K562 (cell line): ENCODE measurements around the gene GNAZ. TPM values are rescaled to one million over a fixed set of nuclear protein-coding genes. Genes with fewer than 3 reads are reported as not detected.

Experiments
- ATF3 ChIP-seq, 2 experiments: fragments of 450-650 bp in 1 of 2; sonication (generic) in 1 of 2; formaldehyde crosslinking in 1 of 2; IDR thresholded peaks in 1 of 2; conservative IDR thresholded peaks in 1 of 2; 2 replicates each; pipeline versions ENCODE4 v1.6.1 to v1.8.1; 2016 to 2023; ENCODE audit warnings: mild to moderate bottlenecking in 2 of 2, moderate library complexity in 2 of 2, inconsistent platforms in 1 of 2, missing genetic modification reagents in 1 of 2
- ERF ChIP-seq: fragments of 450-650 bp; formaldehyde crosslinking; IDR thresholded peaks from 2 replicates; pipeline ENCODE4 v1.4.0; 2020; ENCODE audit warnings: mild to moderate bottlenecking, mixed read lengths
- ESRRA ChIP-seq: fragments of 450-650 bp; IDR thresholded peaks from 2 replicates; pipeline ENCODE4 v1.6.1; 2014; ENCODE audit warnings: low read depth, mild to moderate bottlenecking, moderate library complexity, borderline replicate concordance
- FOXJ3 ChIP-seq: sonication (generic); formaldehyde crosslinking; IDR thresholded peaks from 2 replicates; pipeline ENCODE4 v1.4.0; 2020; ENCODE audit warnings: mild to moderate bottlenecking, missing genetic modification reagents
- FOXK1 ChIP-seq: sonication (generic); formaldehyde crosslinking; IDR thresholded peaks from 2 replicates; pipeline ENCODE4 v1.8.0; 2022; ENCODE audit warnings: missing genetic modification reagents, mild to moderate bottlenecking, borderline replicate concordance
- GTF2B ChIP-seq: IDR thresholded peaks from 2 replicates; pipeline ENCODE4 v1.6.1; 2011; ENCODE audit not compliant: insufficient read length; ENCODE audit errors: extremely low read depth
- HNRNPK ChIP-seq: fragments of 200-400 bp; formaldehyde crosslinking; IDR thresholded peaks from one replicate; pipeline ENCODE4 v1.6.1; 2018; ENCODE audit warnings: mild to moderate bottlenecking, low read depth, low read length; ENCODE audit not compliant: poor library complexity, severe bottlenecking
- HNRNPL ChIP-seq: fragments of 200-400 bp; formaldehyde crosslinking; IDR thresholded peaks from 2 replicates; pipeline ENCODE4 v1.6.1; 2017; ENCODE audit warnings: low read depth, mild to moderate bottlenecking, low read length
- MBD1 ChIP-seq: fragments of 250-450 bp; sonication (Bioruptor Pico); IDR thresholded peaks from 2 replicates; pipeline ENCODE4 v1.8.0; 2022; ENCODE audit warnings: inconsistent platforms
- MECOM ChIP-seq: fragments of 250-450 bp; sonication (Bioruptor Pico); IDR thresholded peaks from 2 replicates; pipeline ENCODE4 v1.8.0; 2022; ENCODE audit warnings: inconsistent platforms
- NCOA2 ChIP-seq, 2 experiments: fragments of 450-650 bp; IDR thresholded peaks; 2 replicates each; pipeline ENCODE4 v1.6.1; 2018; ENCODE audit warnings: mild to moderate bottlenecking in 2 of 2, moderate library complexity in 1 of 2; ENCODE audit not compliant: partially characterized antibody in 2 of 2
- NFE2 ChIP-seq: IDR thresholded peaks from 2 replicates; pipeline ENCODE4 v1.6.1; 2014; ENCODE audit warnings: antibody characterized with exemption, low read depth
- NR0B1 ChIP-seq: fragments of 450-650 bp; IDR thresholded peaks from one replicate; pipeline ENCODE4 v1.6.1; 2018; ENCODE audit warnings: mild to moderate bottlenecking, moderate library complexity; ENCODE audit not compliant: partially characterized antibody
- SUPT5H ChIP-seq: fragments of 450-650 bp; IDR thresholded peaks from 2 replicates; pipeline ENCODE4 v1.6.1; 2016
- TARDBP ChIP-seq: fragments of 450-650 bp; IDR thresholded peaks from 2 replicates; pipeline ENCODE4 v1.6.1; 2016
- ZFP91 ChIP-seq: sonication (generic); formaldehyde crosslinking; IDR thresholded peaks from 2 replicates; pipeline ENCODE4 v1.8.0; 2022; ENCODE audit warnings: mild to moderate bottlenecking, missing genetic modification reagents
- ZNF143 ChIP-seq: sonication (generic); formaldehyde crosslinking; IDR thresholded peaks from 2 replicates; pipeline ENCODE4 v1.9.0; 2022; ENCODE audit warnings: mild to moderate bottlenecking, missing genetic modification reagents
- ZNF830 ChIP-seq: fragments of 250-450 bp; sonication (Bioruptor Pico); IDR thresholded peaks from 2 replicates; pipeline ENCODE4 v1.5.0; 2021; ENCODE audit warnings: mild to moderate bottlenecking
- polyA plus RNA-seq, 8 experiments: library from polyadenylated mRNA; depleted of rRNA in 4 of 8; stranded (reverse) in 5 of 8; unstranded in 3 of 8; fragments of >200 nt; fragmentation: Nextera tagmentation in 2 of 8; fragmentation: Illumina TruSeq in 1 of 8; extraction: Ambion mirVana in 2 of 8; extraction: Trizol in 1 of 8; gene quantifications; 2 replicates each; pipeline versions ENCODE4 v1.2.1 to v1.2.3, GENCODE V29; 2011 to 2014; ENCODE audit warnings: inconsistent platforms in 1 of 8, missing spikeins in 1 of 8
- total RNA-seq, 7 experiments: library from RNA; depleted of rRNA in 6 of 7; stranded (reverse); fragments of >200 nt in 6 of 7; fragmentation: Illumina TruSeq in 2 of 7; extraction: Trizol in 2 of 7; gene quantifications; 2 replicates each; pipeline versions ENCODE4 v1.2.1 to v1.2.3, GENCODE V29; 2011 to 2021; ENCODE audit warnings: low replicate concordance in 1 of 7
- TF ChIP-seq, protein P1 (sequence below): sonication (generic); formaldehyde crosslinking; IDR thresholded peaks from 2 replicates; pipeline ENCODE4 v1.8.1; 2023; ENCODE audit warnings: mild to moderate bottlenecking, missing genetic modification reagents, moderate library complexity
- TF ChIP-seq, protein P2 (sequence below): sonication (generic); formaldehyde crosslinking; IDR thresholded peaks from 2 replicates; pipeline ENCODE4 v1.8.0; 2022; ENCODE audit warnings: missing genetic modification reagents, mild to moderate bottlenecking, moderate library complexity, borderline replicate concordance

The GNAZ gene
- total and polyA plus RNA-seq, 9 of the 15 experiments (the other 6 are each of a cell fraction or from before 2014, with no cell fraction given), result 0.04 to 0.22 (median 0.13) TPM; not detected in 3

- TF ChIP-seq, protein P1, sequence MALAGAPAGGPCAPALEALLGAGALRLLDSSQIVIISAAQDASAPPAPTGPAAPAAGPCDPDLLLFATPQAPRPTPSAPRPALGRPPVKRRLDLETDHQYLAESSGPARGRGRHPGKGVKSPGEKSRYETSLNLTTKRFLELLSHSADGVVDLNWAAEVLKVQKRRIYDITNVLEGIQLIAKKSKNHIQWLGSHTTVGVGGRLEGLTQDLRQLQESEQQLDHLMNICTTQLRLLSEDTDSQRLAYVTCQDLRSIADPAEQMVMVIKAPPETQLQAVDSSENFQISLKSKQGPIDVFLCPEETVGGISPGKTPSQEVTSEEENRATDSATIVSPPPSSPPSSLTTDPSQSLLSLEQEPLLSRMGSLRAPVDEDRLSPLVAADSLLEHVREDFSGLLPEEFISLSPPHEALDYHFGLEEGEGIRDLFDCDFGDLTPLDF (CRISPR knock-in tag), result no peak
- TF ChIP-seq FOXJ3 (CRISPR knock-in tag), result no peak
- no peak for TF ChIP-seq NCOA2 (IDR thresholded peaks at IDR 0.05; ENCODE audit: partially characterized antibody in 2 of 2)
- TF ChIP-seq HNRNPK, result no peak
- no peak for TF ChIP-seq SUPT5H
- TF ChIP-seq ZNF830 (CRISPR knock-in tag), result no peak
- TF ChIP-seq HNRNPL, result no peak
- no peak for TF ChIP-seq FOXK1 (CRISPR knock-in tag)
- no peak for TF ChIP-seq NFE2
- no peak for TF ChIP-seq ZNF143 (CRISPR knock-in tag)
- TF ChIP-seq MBD1 (CRISPR knock-in tag), result no peak
- TF ChIP-seq ESRRA, result no peak
- TF ChIP-seq, protein P2, sequence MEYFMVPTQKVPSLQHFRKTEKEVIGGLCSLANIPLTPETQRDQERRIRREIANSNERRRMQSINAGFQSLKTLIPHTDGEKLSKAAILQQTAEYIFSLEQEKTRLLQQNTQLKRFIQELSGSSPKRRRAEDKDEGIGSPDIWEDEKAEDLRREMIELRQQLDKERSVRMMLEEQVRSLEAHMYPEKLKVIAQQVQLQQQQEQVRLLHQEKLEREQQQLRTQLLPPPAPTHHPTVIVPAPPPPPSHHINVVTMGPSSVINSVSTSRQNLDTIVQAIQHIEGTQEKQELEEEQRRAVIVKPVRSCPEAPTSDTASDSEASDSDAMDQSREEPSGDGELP (CRISPR knock-in tag), result no peak
- no peak for TF ChIP-seq ATF3 (IDR thresholded peaks at IDR 0.05)
- no peak for TF ChIP-seq ATF3 (CRISPR knock-in tag; conservative IDR thresholded peaks at IDR 0.05)
- TF ChIP-seq MECOM, result no peak
- TF ChIP-seq GTF2B, result no peak
- no peak for TF ChIP-seq TARDBP
- TF ChIP-seq ZFP91, result no peak
- no peak for TF ChIP-seq NR0B1
- TF ChIP-seq ERF, result no peak
Measured at GRCh38 chr22:23106906-23107367, 36.6 kb downstream of the GNAZ start (continued).
